ENCODE measurements around the gene ATP6V0C. TPM values are rescaled to one million over a fixed set of nuclear protein-coding genes. Genes with fewer than 3 reads are reported as not detected.

ATP6V0C gene
- total and polyA plus RNA-seq, 2 of the 13 experiments (the other 11 are each of a cell fraction or from before 2014, with no cell fraction given), result 10.4 to 20.1 TPM

GRCh38 chr16:2468725-2469398 is 44.9 kb upstream of the ATP6V0C start:
- Histone ChIP-seq H3K79me2 (ENCODE audit: insufficient read depth, low read length) (no peaks in the 10 kb centered on the region), H2AFZ (ENCODE audit: low read length) (no peak overlapping the region), H4K20me1 (ENCODE audit: insufficient read depth, low read length) (no peaks in the 10 kb centered on the region; the same call in 1 of the 2 replicates), H3K27me3 (ENCODE audit: control insufficient read depth in 1 of 2, insufficient read depth in 2 of 2, low read length in 2 of 2) (peaks cover 8 to 25% of the 10 kb centered on the region in 2 experiments), H3K9me3 (ENCODE audit: low read length) (no peaks in the 10 kb centered on the region), H3K4me1 (ENCODE audit: insufficient read depth, low read length) (peaks cover 51% of the 10 kb centered on the region), H3K36me3 (replicated peaks in 1 of 2; ENCODE audit: control insufficient read depth in 1 of 2, insufficient read depth in 2 of 2, low read length in 2 of 2) (no peaks in the 10 kb centered on the region), H3K27ac (ENCODE audit: extremely low read length, insufficient read depth, low read length) (no peak overlapping the region), H3K9ac (ENCODE audit: insufficient read depth, low read depth, low read length) (peak overlapping the region; percentile 44; the same call in 1 of the 2 replicates), H3K4me3 (replicated peaks in 1 of 3; ENCODE audit: insufficient read depth in 1 of 3, low read depth in 2 of 3, low read length in 3 of 3) (peak overlapping the region; percentile 29 to 65 (median 43); a peak in 5 of 6 replicates), H3K4me2 (ENCODE audit: low read depth, low read length) (peak overlapping the region; percentile 83)
- DNase-seq (ENCODE audit: low spot score) (no peak), ATAC-seq (peak; percentile 19), FAIRE-seq (no peak)
- in situ Hi-C loops (cut with HindIII; ENCODE audit: extremely low pct_ligation_motif_present, low pct_unique_long_range_greater_than_20kb), result no loop called here
- ChIA-PET POLR2A (interaction anchor here (0.7 to 1.7 kb wide), 4 partner anchors 9 to 217 kb away, joined by 4 to 6 read pairs (median 4); partner anchors contain the start of genes ECI1 and TEDC2), CTCF (ENCODE audit: low intra/inter-chr PET ratio, low total read pairs) (no interaction called here)
- TF ChIP-seq MTF1 (CRISPR knock-in tag; IDR thresholded peaks at IDR 0.05) (0 out of 2 replicates have a peak, but pooled peaks have one; percentile 21), AKAP8 (CRISPR knock-in tag; IDR thresholded peaks at IDR 0.05) (0 out of 2 replicates have a peak, but pooled peaks have one; percentile 12), ZNF792 (CRISPR knock-in tag; IDR thresholded peaks at IDR 0.05) (no peak), SAP130 (CRISPR knock-in tag; IDR thresholded peaks at IDR 0.05; ENCODE audit: low read depth) (peak; percentile 34; the same call in 1 of the 2 replicates), ZNF296 (CRISPR knock-in tag; conservative IDR thresholded peaks at IDR 0.05) (0 out of 2 replicates have a peak, but pooled peaks have one; percentile 32)
- 2% methylated on average over 5 of the region's 14 CpGs for WGBS (ENCODE audit: low lambda C conversion rate)
- intact Hi-C loops (cut with micrococcal nuclease; ENCODE audit: unreplicated experiment), result no loop called here
- no TSS peak for BruUV-seq (replicated peaks)

DNA sequence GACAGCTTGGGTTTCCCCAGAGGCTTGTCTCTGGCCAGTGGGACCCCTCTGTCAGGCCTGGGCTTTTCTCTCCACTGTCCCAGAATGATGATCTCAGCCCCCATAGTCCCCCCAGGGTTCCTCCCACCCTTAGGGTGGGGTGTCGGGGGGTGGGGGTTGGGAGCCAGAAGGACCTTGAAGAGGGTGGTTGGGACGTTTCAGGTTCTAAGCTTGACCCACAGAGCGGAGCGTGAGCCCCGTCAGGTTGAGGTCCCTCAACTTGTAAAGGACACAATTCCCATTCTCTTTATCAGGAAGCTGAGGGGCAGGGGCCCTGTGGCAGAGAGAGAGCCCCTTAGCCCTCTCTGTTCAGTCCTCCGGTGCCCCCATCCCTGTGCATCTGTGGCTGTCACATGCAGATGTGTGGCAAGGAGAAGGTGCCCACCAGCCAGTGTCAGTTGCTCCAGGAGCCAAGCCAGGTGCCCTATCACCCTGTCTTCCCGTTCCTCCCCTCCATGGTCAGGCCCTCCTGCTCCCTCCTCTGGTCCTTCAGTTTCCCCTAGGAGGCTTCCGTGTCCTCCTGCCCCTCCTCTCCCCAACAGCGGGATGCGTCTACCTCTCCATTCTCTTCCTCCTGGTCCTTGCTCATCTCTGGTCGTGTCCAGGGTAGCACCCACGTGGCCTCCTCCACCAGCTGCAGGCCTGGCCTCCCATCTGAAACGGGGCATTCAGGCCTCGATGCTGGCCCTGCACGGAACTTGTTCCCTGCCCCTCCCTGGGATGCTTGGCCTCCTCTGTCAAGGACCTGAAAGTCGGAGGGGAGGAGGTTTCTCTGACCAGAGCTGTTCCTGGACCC is 44.1 kb upstream of the ATP6V0C start:
- H3K27me3 ChIP-seq (ENCODE audit: control insufficient read depth in 1 of 2, insufficient read depth in 2 of 2, low read length in 2 of 2), result peaks cover 8 to 25% of the 10 kb centered on the region in 2 experiments
- peaks cover 51% of the 10 kb centered on the region for H3K4me1 ChIP-seq (ENCODE audit: insufficient read depth, low read length)
- TF ChIP-seq BRCA1 (CRISPR knock-in tag; IDR thresholded peaks at IDR 0.05) (no peak), ZNF891 (CRISPR knock-in tag; IDR thresholded peaks at IDR 0.05) (no peak), SAP130 (CRISPR knock-in tag; IDR thresholded peaks at IDR 0.05; ENCODE audit: low read depth) (0 out of 2 replicates have a peak, but pooled peaks have one; percentile 4)
- H3K36me3 ChIP-seq (replicated peaks in 1 of 2; ENCODE audit: control insufficient read depth in 1 of 2, insufficient read depth in 2 of 2, low read length in 2 of 2), result no peaks in the 10 kb centered on the region
- no peak overlapping the region for H3K9ac ChIP-seq (ENCODE audit: insufficient read depth, low read depth, low read length)
- H2AFZ ChIP-seq (ENCODE audit: low read length), result no peak overlapping the region
- H4K20me1 ChIP-seq (ENCODE audit: insufficient read depth, low read length), result no peaks in the 10 kb centered on the region; the same call in 1 of the 2 replicates
- no TSS peak for BruUV-seq (replicated peaks)
- WGBS (ENCODE audit: low lambda C conversion rate), result 9% methylated on average over 10 of the region's 16 CpGs
- no peak for ATAC-seq
- intact Hi-C loops (cut with micrococcal nuclease; ENCODE audit: unreplicated experiment), result loop anchor here (5.0 kb wide), 1 partner anchor 37 kb away; no protein-coding TSS in a partner anchor
- ChIA-PET CTCF (ENCODE audit: low intra/inter-chr PET ratio, low total read pairs) (no interaction called here), POLR2A (interaction anchor here (1.3 to 1.7 kb wide), 4 partner anchors 10 to 218 kb away, joined by 3 to 6 read pairs (median 4); partner anchors contain the start of genes ECI1 and TEDC2)
- H3K79me2 ChIP-seq (ENCODE audit: insufficient read depth, low read length), result no peaks in the 10 kb centered on the region
- DNase-seq (ENCODE audit: low spot score), result no peak
- peak overlapping the region; percentile 83 for H3K4me2 ChIP-seq (ENCODE audit: low read depth, low read length)
- no peak for FAIRE-seq
- H3K9me3 ChIP-seq (ENCODE audit: low read length), result no peaks in the 10 kb centered on the region
- peak overlapping the region in 2 of 3 experiments; percentile 29 to 65; a peak in 2 of 6 replicates for H3K4me3 ChIP-seq (replicated peaks in 1 of 3; ENCODE audit: insufficient read depth in 1 of 3, low read depth in 2 of 3, low read length in 3 of 3)
- in situ Hi-C loops (cut with HindIII; ENCODE audit: extremely low pct_ligation_motif_present, low pct_unique_long_range_greater_than_20kb), result no loop called here
- H3K27ac ChIP-seq (ENCODE audit: extremely low read length, insufficient read depth, low read length), result no peak overlapping the region
